Subcutaneous adipose tissue (tissue), 4 donors: ENCODE measurements around the gene SH3BP4. TPM values are rescaled to one million over a fixed set of nuclear protein-coding genes. Genes with fewer than 3 reads are reported as not detected.

ENCODE experiments used
- total RNA-seq, 4 donors: library from RNA; depleted of rRNA; stranded (reverse); fragments of >200 nt; gene quantifications; one replicate each; pipeline ENCODE4 v1.1.0, GENCODE V29; 2016
- TF ChIP-seq, protein P1 (sequence below): fragments of 450-650 bp; IDR thresholded peaks from one replicate; pipeline ENCODE4 v1.5.1; 2016; ENCODE audit warnings: low read depth, mild to moderate bottlenecking, control low read depth, antibody characterized with exemption, moderate library complexity

Gene SH3BP4, protein sequence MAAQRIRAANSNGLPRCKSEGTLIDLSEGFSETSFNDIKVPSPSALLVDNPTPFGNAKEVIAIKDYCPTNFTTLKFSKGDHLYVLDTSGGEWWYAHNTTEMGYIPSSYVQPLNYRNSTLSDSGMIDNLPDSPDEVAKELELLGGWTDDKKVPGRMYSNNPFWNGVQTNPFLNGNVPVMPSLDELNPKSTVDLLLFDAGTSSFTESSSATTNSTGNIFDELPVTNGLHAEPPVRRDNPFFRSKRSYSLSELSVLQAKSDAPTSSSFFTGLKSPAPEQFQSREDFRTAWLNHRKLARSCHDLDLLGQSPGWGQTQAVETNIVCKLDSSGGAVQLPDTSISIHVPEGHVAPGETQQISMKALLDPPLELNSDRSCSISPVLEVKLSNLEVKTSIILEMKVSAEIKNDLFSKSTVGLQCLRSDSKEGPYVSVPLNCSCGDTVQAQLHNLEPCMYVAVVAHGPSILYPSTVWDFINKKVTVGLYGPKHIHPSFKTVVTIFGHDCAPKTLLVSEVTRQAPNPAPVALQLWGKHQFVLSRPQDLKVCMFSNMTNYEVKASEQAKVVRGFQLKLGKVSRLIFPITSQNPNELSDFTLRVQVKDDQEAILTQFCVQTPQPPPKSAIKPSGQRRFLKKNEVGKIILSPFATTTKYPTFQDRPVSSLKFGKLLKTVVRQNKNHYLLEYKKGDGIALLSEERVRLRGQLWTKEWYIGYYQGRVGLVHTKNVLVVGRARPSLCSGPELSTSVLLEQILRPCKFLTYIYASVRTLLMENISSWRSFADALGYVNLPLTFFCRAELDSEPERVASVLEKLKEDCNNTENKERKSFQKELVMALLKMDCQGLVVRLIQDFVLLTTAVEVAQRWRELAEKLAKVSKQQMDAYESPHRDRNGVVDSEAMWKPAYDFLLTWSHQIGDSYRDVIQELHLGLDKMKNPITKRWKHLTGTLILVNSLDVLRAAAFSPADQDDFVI
- total RNA-seq: 10 to 100 TPM; 12.4 to 35.6 (median 24.1) TPM

DNA sequence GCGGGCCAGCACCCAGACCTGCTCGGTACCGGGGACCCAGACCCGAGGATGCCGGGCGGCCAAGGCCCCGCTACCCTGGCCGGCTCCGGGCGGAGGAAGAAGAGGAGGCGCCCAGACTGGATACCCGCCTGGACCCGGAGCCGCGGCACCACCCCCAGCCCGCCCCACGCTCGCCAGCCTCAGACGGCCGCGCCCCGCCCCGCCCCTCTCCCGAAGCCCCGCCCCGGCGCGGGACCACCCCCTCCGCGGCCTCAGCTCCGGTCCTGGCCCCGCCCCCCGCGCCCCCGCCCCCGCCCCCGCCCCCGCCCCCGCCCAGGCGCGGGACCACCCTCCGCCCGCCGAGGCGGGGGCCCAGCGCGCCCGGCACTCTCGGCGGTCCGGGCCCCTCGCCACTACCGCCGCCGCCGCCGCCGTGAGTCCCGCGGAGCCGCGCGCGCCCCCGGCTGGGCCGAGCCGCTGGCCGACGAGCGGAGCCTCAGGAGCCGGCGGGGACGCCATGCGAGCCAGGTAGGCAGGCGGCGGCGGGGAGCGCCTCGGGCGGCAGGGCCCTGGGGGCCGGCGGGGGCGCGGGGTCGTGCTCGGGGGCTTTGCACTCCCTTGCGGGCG is at the start of gene SH3BP4:
SH3BP4 (plus strand) TSS at position 354 of the 606 bp plus-strand sequence. CDS start 82,986 bp downstream, outside the sequence.
- TF ChIP-seq, protein P1, sequence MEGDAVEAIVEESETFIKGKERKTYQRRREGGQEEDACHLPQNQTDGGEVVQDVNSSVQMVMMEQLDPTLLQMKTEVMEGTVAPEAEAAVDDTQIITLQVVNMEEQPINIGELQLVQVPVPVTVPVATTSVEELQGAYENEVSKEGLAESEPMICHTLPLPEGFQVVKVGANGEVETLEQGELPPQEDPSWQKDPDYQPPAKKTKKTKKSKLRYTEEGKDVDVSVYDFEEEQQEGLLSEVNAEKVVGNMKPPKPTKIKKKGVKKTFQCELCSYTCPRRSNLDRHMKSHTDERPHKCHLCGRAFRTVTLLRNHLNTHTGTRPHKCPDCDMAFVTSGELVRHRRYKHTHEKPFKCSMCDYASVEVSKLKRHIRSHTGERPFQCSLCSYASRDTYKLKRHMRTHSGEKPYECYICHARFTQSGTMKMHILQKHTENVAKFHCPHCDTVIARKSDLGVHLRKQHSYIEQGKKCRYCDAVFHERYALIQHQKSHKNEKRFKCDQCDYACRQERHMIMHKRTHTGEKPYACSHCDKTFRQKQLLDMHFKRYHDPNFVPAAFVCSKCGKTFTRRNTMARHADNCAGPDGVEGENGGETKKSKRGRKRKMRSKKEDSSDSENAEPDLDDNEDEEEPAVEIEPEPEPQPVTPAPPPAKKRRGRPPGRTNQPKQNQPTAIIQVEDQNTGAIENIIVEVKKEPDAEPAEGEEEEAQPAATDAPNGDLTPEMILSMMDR: no peak

DNA sequence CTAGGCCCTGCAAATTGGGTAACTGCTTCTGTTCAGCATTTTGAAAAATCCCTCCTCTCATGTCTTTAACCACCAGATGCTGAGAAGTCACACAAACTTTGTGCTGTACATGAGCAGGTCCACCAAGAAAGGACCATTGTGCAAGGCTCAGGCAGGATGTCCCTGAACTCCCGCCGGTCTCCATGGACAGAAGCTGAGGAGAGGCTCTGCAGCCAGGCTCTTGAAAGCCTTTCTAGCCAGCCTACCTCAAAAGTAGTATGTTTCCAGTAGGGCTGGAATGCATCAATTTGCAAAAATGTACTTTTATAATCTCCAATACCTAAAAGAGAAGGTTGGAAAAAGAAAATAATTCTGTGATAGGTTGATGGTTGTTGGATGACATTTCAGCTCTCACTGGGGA is 47.0 kb upstream of the SH3BP4 start:
- TF ChIP-seq, protein P1: no peak

DNA sequence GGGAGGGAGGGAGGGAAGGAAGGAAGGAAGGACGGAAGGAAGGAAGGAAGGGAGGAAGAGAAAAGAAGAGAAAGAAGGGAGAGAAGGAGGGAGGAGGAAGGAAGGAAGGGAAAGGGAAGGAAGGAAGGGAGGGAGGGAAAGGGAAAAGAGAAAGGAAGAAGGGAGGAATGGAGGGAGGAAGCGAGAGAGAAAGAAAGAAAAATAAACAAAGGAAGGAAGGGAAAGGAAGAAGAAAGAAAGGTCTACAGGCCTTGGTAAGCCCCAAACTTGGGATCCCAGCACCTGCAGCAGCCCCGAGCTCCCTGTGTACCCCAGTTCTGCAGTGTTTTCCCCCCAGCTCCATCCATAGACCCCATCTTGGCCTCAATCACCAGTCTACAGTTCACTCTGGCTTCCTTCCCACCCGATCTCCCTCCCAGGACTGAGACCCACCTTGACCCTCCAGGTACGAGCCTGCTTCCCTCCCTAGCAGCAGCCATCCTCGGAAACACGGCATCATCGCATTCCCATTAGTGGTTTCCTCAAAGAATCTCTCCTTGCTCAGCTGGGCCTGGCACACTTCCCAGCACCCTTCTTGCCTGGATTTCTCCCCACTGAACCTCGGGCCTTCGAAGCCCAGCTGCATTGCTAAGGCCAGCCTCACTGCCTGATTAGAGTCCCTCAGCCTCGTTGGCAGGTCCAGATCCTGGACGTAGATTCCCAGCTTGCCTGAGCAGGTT is 46.1 kb upstream of the SH3BP4 start:
- TF ChIP-seq, protein P1: no peak

DNA sequence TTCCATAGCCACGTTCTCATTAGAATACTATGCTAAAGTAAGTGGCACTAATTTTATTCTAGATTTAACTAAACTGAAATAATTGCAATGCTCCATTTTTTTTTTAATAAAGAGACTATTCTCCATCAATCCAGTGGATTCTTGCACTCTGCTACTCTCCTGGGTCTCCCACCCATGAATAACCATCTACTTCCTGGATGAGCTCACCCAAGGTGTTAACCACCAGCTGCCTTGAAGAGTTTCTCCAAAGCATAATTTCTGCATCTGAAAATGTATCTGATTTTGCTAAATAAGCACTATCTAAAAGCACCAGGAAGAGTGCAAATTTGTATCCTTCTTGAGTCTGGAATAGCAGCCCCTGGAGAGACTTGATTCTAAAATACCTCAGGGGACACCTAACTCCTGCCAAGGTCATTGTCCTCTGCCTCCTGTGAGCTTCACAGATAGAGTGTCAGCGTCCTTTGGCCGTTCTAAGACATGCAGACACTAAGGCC is 41.6 kb upstream of the SH3BP4 start:
- TF ChIP-seq, protein P1: no peak

DNA sequence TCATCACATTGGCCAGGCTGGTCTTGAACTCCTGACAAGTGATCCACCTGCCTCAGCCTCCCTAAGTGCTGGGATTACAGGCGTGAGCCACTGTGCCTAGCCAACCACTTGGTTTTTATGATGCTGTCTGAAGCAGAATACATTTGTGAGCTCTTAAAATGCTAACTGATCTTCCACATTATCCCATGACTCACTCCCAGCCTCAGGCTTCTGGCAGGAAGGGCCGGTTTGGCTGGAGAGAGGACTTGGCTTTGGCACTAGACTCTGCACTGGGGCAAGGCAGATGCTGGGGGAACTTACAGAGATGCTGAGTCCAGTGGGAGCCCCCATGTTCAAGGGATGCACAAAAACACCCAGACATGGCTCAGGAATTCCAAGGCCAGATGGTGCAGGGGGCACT is 40.5 kb upstream of the SH3BP4 start:
- TF ChIP-seq, protein P1: no peak

DNA sequence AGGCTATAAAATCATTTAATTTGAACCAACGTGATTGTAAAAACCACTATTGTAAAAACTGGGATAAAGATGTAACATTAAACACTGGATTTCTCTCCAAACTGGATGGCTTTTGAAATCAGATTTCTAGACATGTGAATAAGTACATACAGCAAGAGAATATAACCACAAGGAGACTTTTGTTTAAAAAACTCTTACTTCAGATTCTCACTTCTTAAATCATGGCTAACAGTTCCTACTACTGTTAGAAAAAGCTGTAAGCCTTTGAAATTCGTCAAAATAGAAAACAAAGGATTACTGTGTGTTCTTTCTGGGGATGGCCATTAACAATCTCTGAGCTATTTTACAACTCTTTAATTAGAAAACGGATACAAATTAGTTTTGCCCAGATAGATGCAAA is 39.4 kb upstream of the SH3BP4 start:
- TF ChIP-seq, protein P1: no peak
